SK-N-SH treated with all-trans-retinoic acid at 6 μM for 48 hours (cell line): Measurements from ENCODE around the gene FRMD1.

Source experiments
- ARNTL ChIP-seq: fragments of 450-650 bp; formaldehyde crosslinking; IDR thresholded peaks from 2 replicates; pipeline ENCODE4 v1.5.0; 2020; ENCODE audit warnings: low read depth, mild to moderate bottlenecking, moderate library complexity, borderline replicate concordance
- CREB5 ChIP-seq: fragments of 250-450 bp; sonication (Bioruptor Pico); IDR thresholded peaks from 2 replicates; pipeline ENCODE4 v1.5.1; 2020; ENCODE audit warnings: low read depth, mild to moderate bottlenecking, moderate library complexity
- ESRRG ChIP-seq: fragments of 250-450 bp; sonication (Bioruptor Pico); IDR thresholded peaks from 2 replicates; pipeline ENCODE4 v1.6.1; 2021; ENCODE audit warnings: mild to moderate bottlenecking
- OSR1 ChIP-seq: fragments of 250-450 bp; sonication (Bioruptor Pico); IDR thresholded peaks from 2 replicates; pipeline ENCODE4 v1.8.0; 2022; ENCODE audit warnings: moderate library complexity, mild to moderate bottlenecking, inconsistent platforms
- PATZ1 ChIP-seq: fragments of 250-450 bp; sonication (Bioruptor Pico); IDR thresholded peaks from 2 replicates; pipeline ENCODE4 v1.8.0; 2020; ENCODE audit warnings: mild to moderate bottlenecking, moderate library complexity, borderline replicate concordance
- PPARA ChIP-seq: fragments of 250-450 bp; sonication (Bioruptor Pico); IDR thresholded peaks from 2 replicates; pipeline ENCODE4 v1.5.0; 2020; ENCODE audit warnings: mild to moderate bottlenecking, borderline replicate concordance
- RARB ChIP-seq: fragments of 250-450 bp; sonication (Bioruptor Pico); IDR thresholded peaks from 2 replicates; pipeline ENCODE4 v1.8.0; 2021; ENCODE audit warnings: mild to moderate bottlenecking, moderate library complexity
- TCF4 ChIP-seq: fragments of 250-450 bp; sonication (Bioruptor Pico); IDR thresholded peaks from 2 replicates; pipeline ENCODE4 v1.8.0; 2021; ENCODE audit warnings: mild to moderate bottlenecking, moderate library complexity, borderline replicate concordance
- ZNF70 ChIP-seq: fragments of 450-650 bp; formaldehyde crosslinking; IDR thresholded peaks from 2 replicates; pipeline ENCODE4 v1.5.0; 2020; ENCODE audit warnings: mild to moderate bottlenecking, moderate library complexity
- TF ChIP-seq, protein P1 (sequence below): fragments of 250-450 bp; sonication (Bioruptor Pico); IDR thresholded peaks from 2 replicates; pipeline ENCODE4 v1.5.1; 2021; ENCODE audit warnings: mild to moderate bottlenecking, moderate library complexity

DNA sequence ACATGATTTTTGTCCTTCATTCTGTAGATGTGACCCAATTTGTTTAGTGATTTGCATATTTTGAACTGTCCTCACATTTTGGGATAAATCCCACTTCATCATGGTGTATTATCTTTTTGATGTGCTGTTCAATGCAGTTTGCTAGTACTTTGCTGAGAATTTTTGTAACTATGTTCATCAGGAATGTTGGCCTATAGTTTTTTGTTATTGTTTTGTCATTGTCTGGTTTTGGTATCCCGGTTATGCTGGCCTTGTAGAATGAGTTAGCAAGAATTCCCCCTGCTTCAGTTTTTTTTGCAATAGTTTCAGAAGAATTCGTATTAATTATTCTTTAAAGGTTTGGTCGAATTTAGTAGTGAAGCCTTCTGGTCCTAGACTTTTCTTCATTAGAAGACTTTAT lies 69.7 kb downstream of the FRMD1 start:
- TF ChIP-seq OSR1 (no peak), PATZ1 (CRISPR knock-in tag) (no peak), RARB (CRISPR knock-in tag) (no peak), ZNF70 (no peak), PPARA (no peak), ESRRG (no peak), ARNTL (CRISPR knock-in tag) (no peak), TCF4 (CRISPR knock-in tag) (no peak), CREB5 (CRISPR knock-in tag) (no peak)
- TF ChIP-seq, protein P1, sequence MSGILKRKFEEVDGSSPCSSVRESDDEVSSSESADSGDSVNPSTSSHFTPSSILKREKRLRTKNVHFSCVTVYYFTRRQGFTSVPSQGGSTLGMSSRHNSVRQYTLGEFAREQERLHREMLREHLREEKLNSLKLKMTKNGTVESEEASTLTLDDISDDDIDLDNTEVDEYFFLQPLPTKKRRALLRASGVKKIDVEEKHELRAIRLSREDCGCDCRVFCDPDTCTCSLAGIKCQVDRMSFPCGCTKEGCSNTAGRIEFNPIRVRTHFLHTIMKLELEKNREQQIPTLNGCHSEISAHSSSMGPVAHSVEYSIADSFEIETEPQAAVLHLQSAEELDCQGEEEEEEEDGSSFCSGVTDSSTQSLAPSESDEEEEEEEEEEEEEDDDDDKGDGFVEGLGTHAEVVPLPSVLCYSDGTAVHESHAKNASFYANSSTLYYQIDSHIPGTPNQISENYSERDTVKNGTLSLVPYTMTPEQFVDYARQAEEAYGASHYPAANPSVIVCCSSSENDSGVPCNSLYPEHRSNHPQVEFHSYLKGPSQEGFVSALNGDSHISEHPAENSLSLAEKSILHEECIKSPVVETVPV: no peak
